Dendritic cell treated with granulocyte-macrophage colony-stimulating factor and Interleukin-4, amounts not matched to agents 40 ng/mL and 50 ng/mL, for 4 days (primary cell): ENCODE measurements around the gene ARHGAP24.
"Not testable (repeated sequence)": the region's sequence is repeated elsewhere in the genome, so short reads cannot be mapped to it uniquely, and the experiment has no call there.

Experiments
- H3K27ac Mint-ChIP-seq: one replicate; pipeline ENCODE4 v1.8.0; 2022; ENCODE audit warnings: mild to moderate bottlenecking, mixed read lengths
- H3K27me3 Mint-ChIP-seq: one replicate; pipeline ENCODE4 v1.8.0; 2022; ENCODE audit warnings: mild to moderate bottlenecking, mixed read lengths
- H3K36me3 Mint-ChIP-seq: one replicate; pipeline ENCODE4 v1.8.0; 2022; ENCODE audit warnings: low read depth, mixed read lengths
- H3K4me1 Mint-ChIP-seq: one replicate; pipeline ENCODE4 v1.8.0; 2022; ENCODE audit warnings: low read depth, mixed read lengths
- H3K4me3 Mint-ChIP-seq: one replicate; pipeline ENCODE4 v1.8.0; 2022; ENCODE audit warnings: mild to moderate bottlenecking, moderate library complexity, mixed read lengths
- H3K9me3 Mint-ChIP-seq: one replicate; pipeline ENCODE4 v1.8.0; 2022; ENCODE audit warnings: mixed read lengths
- intact Hi-C: fragments of 100-400 bp; cut with micrococcal nuclease; formaldehyde crosslinking; loops from one replicate; pipeline ENCODE4 v1.15.0; 2022

Gene ARHGAP24

GRCh38 chr4:85495621-85496020 lies 20.7 kb downstream of the ARHGAP24 start:
- no peaks in the 10 kb centered on the region for H3K27me3 Mint-ChIP-seq
- peaks cover 14% of the 10 kb centered on the region for H3K4me1 Mint-ChIP-seq
- no peak overlapping the region for H3K27ac Mint-ChIP-seq
- intact Hi-C loops, result loop anchor here (10.0 kb wide), 1 partner anchor 249 kb away; no protein-coding TSS in a partner anchor
- H3K9me3 Mint-ChIP-seq, result no peaks in the 10 kb centered on the region
- H3K36me3 Mint-ChIP-seq, result no peaks in the 10 kb centered on the region
- H3K4me3 Mint-ChIP-seq, result no peak overlapping the region

GRCh38 chr4:85496126-85496849 lies 21.3 kb downstream of the ARHGAP24 start:
- no peak overlapping the region for H3K27ac Mint-ChIP-seq
- no peaks in the 10 kb centered on the region for H3K27me3 Mint-ChIP-seq
- H3K36me3 Mint-ChIP-seq, result no peaks in the 10 kb centered on the region
- H3K9me3 Mint-ChIP-seq, result no peaks in the 10 kb centered on the region
- peaks cover 14% of the 10 kb centered on the region for H3K4me1 Mint-ChIP-seq
- intact Hi-C loops, result loop anchor here (10.0 kb wide), 1 partner anchor 249 kb away; no protein-coding TSS in a partner anchor
- H3K4me3 Mint-ChIP-seq, result no peak overlapping the region

- no peaks in the 10 kb centered on the region for H3K36me3 Mint-ChIP-seq
- H3K27ac Mint-ChIP-seq, result no peak overlapping the region
- no peak overlapping the region for H3K4me3 Mint-ChIP-seq
- H3K9me3 Mint-ChIP-seq, result no peaks in the 10 kb centered on the region
- no peaks in the 10 kb centered on the region for H3K27me3 Mint-ChIP-seq
- intact Hi-C loops, result loop anchor here (10.0 kb wide), 1 partner anchor 248 kb away; no protein-coding TSS in a partner anchor
- peaks cover 14% of the 10 kb centered on the region for H3K4me1 Mint-ChIP-seq
Observed at GRCh38 chr4:85496933-85497332, 22.0 kb downstream of the ARHGAP24 start.

GRCh38 chr4:85498068-85498733 lies 23.3 kb downstream of the ARHGAP24 start:
- Mint-ChIP-seq H3K4me1 (peaks cover 14% of the 10 kb centered on the region), H3K9me3 (no peaks in the 10 kb centered on the region), H3K4me3 (no peak overlapping the region), H3K36me3 (no peaks in the 10 kb centered on the region), H3K27ac (peak overlapping the region; percentile 66), H3K27me3 (no peaks in the 10 kb centered on the region)
- intact Hi-C loops, result loop anchor here (10.0 kb wide), 1 partner anchor 247 kb away; no protein-coding TSS in a partner anchor

GRCh38 chr4:85499573-85499972 lies 24.6 kb downstream of the ARHGAP24 start:
- Mint-ChIP-seq H3K27ac (no peak overlapping the region), H3K4me1 (peaks cover 14% of the 10 kb centered on the region), H3K4me3 (no peak overlapping the region), H3K36me3 (no peaks in the 10 kb centered on the region), H3K27me3 (no peaks in the 10 kb centered on the region), H3K9me3 (peaks cover 4% of the 10 kb centered on the region)
- intact Hi-C loops, result loop anchor here (10.0 kb wide), 1 partner anchor 245 kb away; no protein-coding TSS in a partner anchor

- Mint-ChIP-seq H3K27ac (no peak overlapping the region), H3K27me3 (no peaks in the 10 kb centered on the region), H3K9me3 (peaks cover 11% of the 10 kb centered on the region), H3K36me3 (no peaks in the 10 kb centered on the region), H3K4me1 (peaks cover 14% of the 10 kb centered on the region), H3K4me3 (no peak overlapping the region)
- intact Hi-C loops, result no loop called here
Observed at GRCh38 chr4:85500110-85500867, 25.3 kb downstream of the ARHGAP24 start.

- Mint-ChIP-seq H3K9me3 (peaks cover 18% of the 10 kb centered on the region), H3K4me1 (peaks cover 16% of the 10 kb centered on the region)
- intact Hi-C loops, H3K4me3 Mint-ChIP-seq, H3K27me3 Mint-ChIP-seq, H3K27ac Mint-ChIP-seq, H3K36me3 Mint-ChIP-seq: not testable (repeated sequence)
Observed at GRCh38 chr4:85501145-85501544, 26.2 kb downstream of the ARHGAP24 start.

- H3K4me3 Mint-ChIP-seq, result no peak overlapping the region
- peaks cover 11% of the 10 kb centered on the region for H3K4me1 Mint-ChIP-seq
- no peaks in the 10 kb centered on the region for H3K36me3 Mint-ChIP-seq
- peaks cover 18% of the 10 kb centered on the region for H3K9me3 Mint-ChIP-seq
- H3K27me3 Mint-ChIP-seq, result no peaks in the 10 kb centered on the region
- intact Hi-C loops, result no loop called here
- H3K27ac Mint-ChIP-seq, result no peak overlapping the region
Observed at GRCh38 chr4:85508654-85509053, 33.7 kb downstream of the ARHGAP24 start.

- Mint-ChIP-seq H3K4me3 (no peak overlapping the region), H3K4me1 (peaks cover 17% of the 10 kb centered on the region), H3K27ac (peak overlapping the region; percentile 17), H3K27me3 (no peaks in the 10 kb centered on the region), H3K36me3 (no peaks in the 10 kb centered on the region), H3K9me3 (peaks cover 9% of the 10 kb centered on the region)
- intact Hi-C loops, result no loop called here
Observed at GRCh38 chr4:85509882-85510631, 35.1 kb downstream of the ARHGAP24 start.

- intact Hi-C loops, result no loop called here
- no peaks in the 10 kb centered on the region for H3K27me3 Mint-ChIP-seq
- peaks cover 17% of the 10 kb centered on the region for H3K4me1 Mint-ChIP-seq
- no peak overlapping the region for H3K4me3 Mint-ChIP-seq
- peaks cover 3% of the 10 kb centered on the region for H3K9me3 Mint-ChIP-seq
- no peaks in the 10 kb centered on the region for H3K36me3 Mint-ChIP-seq
- H3K27ac Mint-ChIP-seq, result peak overlapping the region; percentile 17
Observed at GRCh38 chr4:85510632-85510984, 35.7 kb downstream of the ARHGAP24 start.

- Mint-ChIP-seq H3K9me3 (no peaks in the 10 kb centered on the region), H3K27me3 (no peaks in the 10 kb centered on the region), H3K4me1 (peaks cover 9% of the 10 kb centered on the region), H3K36me3 (no peaks in the 10 kb centered on the region), H3K4me3 (no peak overlapping the region), H3K27ac (no peak overlapping the region)
- intact Hi-C loops, result no loop called here
Observed at GRCh38 chr4:85512446-85513205, 37.7 kb downstream of the ARHGAP24 start.

- no peaks in the 10 kb centered on the region for H3K27me3 Mint-ChIP-seq
- H3K4me1 Mint-ChIP-seq, result peaks cover 9% of the 10 kb centered on the region
- no peaks in the 10 kb centered on the region for H3K36me3 Mint-ChIP-seq
- intact Hi-C loops, result no loop called here
- H3K9me3 Mint-ChIP-seq, result no peaks in the 10 kb centered on the region
- no peak overlapping the region for H3K4me3 Mint-ChIP-seq
- H3K27ac Mint-ChIP-seq, result no peak overlapping the region
Observed at GRCh38 chr4:85514117-85514516, 39.2 kb downstream of the ARHGAP24 start.

- intact Hi-C loops, result no loop called here
- no peaks in the 10 kb centered on the region for H3K36me3 Mint-ChIP-seq
- H3K9me3 Mint-ChIP-seq, result no peaks in the 10 kb centered on the region
- peaks cover 9% of the 10 kb centered on the region for H3K4me1 Mint-ChIP-seq
- H3K27me3 Mint-ChIP-seq, result no peaks in the 10 kb centered on the region
- no peak overlapping the region for H3K4me3 Mint-ChIP-seq
- H3K27ac Mint-ChIP-seq, result no peak overlapping the region
Observed at GRCh38 chr4:85514783-85515182, 39.8 kb downstream of the ARHGAP24 start.
